CD4-positive, alpha-beta T cell treated with Interferon gamma for 1 hour (primary cell): ENCODE data around the gene BSDC1.
"Not testable (repeated sequence)": the region's sequence is repeated elsewhere in the genome, so short reads cannot be mapped to it uniquely, and the experiment has no call there.

Experiments
- DNase-seq: peaks from one replicate; pipeline ENCODE4 v3.0.0-alpha.2; 2020

The BSDC1 gene

GRCh38 chr1:32394141-32394889, at the start of gene BSDC1:
BSDC1 (minus strand) TSS chr1:32394441; CDS start chr1:32394414, 27 bp downstream.
- DNase-seq: peak; percentile 98

DNA sequence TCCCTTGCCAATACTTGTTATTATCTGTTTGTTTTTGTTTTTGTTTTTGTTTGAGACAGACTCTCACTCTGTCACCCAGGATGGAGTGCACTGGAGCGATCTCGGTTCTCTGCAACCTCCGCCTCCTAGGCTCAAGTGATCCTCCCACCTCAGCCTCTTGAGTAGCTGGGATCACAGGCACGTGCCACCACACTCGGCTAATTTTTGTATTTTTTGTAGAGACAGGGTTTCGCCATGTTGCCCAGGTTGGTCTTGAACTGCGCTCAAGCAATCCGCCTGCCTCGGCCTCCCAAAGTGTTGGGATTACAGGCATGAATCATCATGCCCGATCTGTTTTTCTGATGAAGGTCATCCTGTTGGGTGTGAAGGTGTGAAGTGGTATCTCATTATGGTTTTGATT, 47.2 kb upstream of the BSDC1 start:
- not testable (repeated sequence) for DNase-seq

GRCh38 chr1:32438777-32439176, 44.5 kb upstream of the BSDC1 start:
- DNase-seq: not testable (repeated sequence)

DNA sequence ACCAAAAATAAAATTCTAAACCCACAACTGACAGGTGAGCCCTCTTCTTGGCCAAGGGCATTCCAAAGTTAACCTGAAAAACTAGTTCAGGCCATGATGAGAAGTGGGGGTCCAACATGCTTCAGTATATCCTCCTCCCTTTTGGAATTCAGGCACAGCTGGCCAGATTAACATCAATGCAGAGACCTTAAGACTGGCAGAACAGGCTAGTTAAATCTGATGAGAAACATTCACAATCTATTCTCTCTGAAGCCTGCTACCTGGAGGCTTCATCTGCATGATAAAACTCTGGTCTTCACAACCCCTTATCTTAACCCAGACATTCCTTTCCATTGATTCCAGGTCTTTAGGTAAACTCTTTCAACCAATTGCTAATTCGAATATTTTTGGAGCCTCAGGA, 43.9 kb upstream of the BSDC1 start:
- no peak for DNase-seq

DNA sequence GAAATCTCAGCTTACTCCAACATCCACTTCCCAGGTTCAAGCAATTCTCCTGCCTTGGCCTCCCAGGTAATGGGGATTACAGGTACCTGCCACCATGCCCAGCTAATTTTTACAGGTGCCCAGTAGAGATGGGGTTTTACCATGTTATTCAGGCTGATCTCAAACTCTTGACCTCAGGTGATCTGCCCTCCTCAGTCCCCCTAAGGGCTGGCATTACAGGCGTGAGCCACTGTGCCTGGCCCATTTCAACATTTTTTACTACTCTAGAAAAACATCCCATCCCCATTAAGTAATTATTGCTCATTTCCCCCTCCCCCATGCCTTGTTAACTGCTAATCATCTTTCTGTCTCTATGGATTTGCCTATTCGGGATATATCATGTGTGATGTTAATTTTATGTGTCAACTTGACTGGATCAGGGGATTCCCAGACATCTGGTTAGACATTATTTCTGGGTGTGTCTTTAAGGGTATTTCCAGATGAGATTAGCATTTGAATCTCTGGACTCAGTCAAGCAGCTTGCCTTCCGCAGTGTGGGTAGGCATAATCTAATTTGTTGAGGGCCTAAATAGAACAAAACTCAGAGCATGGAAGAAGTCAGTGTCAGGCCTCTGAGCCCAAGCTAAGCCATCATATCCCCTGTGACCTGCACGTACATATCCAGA, 37.6 kb upstream of the BSDC1 start:
- DNase-seq: no peak

DNA sequence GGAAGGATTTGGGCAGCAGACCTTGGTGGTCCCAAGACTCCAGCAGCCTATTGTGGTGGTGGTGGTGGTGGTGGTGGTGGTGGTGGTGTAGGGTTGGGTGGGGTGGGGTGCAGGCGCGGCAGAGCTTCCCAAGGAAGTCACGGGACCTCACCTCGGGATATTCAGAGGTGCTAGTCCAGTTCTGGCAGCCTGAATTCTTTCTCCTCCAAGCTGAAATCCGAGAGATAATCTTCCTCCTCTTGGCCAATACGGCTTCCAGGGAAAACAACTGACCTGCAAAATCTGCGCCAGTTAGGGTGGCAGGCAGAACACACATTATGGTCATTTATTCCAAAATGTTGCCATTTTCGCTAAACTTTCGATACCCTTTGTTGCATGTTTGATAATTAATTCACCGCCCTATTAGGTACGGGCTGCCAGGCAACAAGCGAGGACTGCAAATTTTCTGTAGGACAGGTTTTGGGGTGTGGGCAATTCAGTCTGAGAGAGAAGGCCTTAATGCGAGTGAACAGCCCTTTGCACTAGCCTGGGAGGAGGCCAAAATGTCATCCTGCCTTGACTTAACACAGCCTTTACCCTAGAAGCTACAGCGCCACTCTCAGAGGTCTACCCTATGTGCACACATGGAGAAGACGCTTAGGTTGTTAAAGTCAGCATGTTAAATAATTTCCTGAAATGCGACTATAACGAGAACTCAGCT, 33.2 kb upstream of the BSDC1 start:
- no peak for DNase-seq

GRCh38 chr1:32426489-32427255, 32.4 kb upstream of the BSDC1 start:
- DNase-seq: no peak

- DNase-seq: no peak
Measured at GRCh38 chr1:32421775-32422174, 27.5 kb upstream of the BSDC1 start.

- no peak for DNase-seq
Measured at GRCh38 chr1:32414186-32414886, 20.1 kb upstream of the BSDC1 start.

DNA sequence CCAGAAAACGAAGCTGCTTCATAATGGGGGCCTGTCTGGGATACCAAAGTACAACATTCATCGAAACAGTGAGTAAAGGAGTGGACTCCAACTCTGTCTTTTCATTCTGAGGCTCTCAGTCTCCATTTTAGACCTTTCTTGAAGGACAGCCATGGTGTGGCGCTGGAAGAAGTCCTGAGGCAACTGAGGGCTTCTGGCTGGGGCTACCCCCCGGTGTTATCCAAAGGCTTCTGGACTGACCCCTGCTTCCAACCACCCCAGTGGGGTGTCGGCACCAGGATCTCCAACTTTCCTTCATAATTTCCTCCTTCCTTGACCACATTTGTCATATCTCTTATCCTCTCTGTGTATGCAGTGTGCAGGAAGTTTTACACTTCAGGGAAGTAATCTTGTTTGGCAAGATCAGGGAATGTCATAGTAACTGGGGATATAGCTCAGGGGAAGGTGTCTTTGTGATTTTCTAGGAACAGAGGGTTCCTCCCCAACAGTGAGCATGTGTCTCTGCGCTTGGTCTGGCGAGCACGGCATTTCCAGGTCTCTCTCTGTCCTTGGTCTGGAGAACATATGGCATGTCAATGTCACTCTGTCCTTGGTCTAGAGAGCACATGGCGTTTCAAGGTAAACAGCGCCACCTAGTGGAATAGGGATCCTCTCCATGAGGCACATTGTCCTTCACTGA, 19.4 kb upstream of the BSDC1 start:
- peak; percentile 64 for DNase-seq

DNA sequence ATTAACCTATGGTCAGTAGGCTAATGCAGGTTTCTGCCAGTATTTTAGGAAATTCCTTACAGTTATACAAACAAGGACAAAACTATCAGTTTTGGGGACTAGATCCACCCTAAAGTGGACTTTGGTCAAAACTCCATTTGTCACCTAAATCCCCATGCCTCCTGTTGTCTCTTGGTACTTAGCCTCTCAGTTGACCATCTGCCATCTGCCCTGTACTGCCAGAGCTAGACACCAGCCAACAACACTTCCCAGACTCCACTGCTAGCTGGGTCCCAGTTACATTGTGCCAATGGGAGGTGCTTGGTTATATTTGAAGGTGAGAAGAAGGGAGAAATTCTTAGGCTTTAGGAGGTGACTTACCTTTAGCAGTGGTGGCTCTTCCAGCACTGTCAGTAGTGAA, 17.0 kb upstream of the BSDC1 start:
- no peak for DNase-seq

DNA sequence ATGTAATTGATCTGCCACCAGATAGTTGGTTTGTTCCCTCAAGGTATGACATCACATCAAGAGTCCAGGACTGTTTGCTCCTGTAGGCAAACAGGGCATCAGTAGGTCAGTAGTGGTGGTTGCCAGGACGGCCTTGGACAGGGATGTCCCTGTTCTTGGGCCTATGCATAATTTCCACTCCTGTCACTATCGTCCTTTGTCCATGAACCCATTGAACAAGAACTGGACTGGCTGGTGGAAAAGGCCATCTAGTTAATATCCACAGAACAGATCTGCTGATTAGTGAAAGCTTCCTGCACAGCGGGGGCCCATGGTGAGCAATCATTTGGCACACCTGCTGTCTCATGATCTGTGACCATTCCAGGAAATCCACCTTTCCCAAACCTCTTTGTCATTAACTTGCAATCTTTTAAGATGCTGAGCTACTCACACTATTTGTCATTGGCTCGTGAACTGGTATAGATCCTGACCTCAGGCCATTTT, 12.4 kb upstream of the BSDC1 start:
- DNase-seq: no peak

DNA sequence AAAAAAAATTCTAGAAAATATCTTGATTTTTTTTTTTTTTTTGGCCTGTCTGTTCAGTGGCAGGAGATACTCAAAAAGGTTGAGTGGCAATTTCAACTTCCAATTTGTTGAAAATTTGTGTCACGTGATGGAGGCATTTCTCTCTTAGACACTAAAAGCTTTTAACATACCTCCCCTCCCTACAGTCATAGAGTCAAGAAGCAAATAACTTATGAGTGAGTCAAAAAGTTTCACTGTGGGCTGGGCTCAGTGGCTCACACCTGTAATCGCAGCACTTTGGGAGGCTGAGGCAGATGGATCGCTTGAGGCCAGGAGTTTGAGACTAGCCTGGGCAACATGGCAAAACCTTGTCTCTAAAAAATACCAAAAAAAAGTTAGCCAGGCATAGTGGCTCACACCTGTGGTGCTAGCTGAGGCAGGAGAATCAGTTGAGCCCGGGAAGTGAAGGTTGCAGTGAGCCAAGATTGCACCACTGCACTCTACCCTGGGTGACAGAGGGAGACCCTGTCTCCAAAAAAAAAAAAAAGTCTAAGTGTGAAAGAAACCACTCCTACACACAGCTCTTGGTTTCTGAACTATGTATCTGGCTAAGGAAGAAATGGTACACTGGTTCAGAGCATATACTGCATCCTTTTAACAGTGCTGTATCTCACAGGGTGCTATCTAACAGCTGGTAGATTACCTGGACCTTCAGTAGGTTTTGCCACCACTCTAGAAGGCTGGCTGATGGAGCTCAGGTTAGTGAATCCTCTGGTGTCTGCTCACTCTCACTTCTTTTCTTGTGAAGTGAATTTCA, 11.6 kb upstream of the BSDC1 start:
- no peak for DNase-seq

DNA sequence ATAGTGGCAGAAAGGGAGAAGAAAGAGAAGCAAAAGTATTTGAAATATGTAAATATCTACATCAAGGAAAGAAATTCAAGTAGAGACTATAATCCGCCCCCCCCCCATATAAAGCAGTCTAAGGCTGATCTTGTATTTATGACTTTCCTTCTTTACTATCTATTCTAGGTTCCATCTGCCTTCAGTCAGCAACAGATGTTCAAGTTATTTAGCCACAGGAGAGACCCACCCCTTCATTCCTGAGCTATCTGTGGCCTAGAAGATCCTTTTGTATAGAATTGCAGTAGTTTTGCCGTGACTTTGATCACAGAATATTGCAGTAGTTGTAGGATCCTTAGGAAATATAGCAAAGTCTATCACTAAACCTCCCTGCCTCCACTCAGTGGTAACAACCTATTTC, 10.7 kb upstream of the BSDC1 start:
- DNase-seq: no peak

- peak; percentile 32 for DNase-seq
Measured at GRCh38 chr1:32400876-32401631, 6.8 kb upstream of the BSDC1 start.

DNA sequence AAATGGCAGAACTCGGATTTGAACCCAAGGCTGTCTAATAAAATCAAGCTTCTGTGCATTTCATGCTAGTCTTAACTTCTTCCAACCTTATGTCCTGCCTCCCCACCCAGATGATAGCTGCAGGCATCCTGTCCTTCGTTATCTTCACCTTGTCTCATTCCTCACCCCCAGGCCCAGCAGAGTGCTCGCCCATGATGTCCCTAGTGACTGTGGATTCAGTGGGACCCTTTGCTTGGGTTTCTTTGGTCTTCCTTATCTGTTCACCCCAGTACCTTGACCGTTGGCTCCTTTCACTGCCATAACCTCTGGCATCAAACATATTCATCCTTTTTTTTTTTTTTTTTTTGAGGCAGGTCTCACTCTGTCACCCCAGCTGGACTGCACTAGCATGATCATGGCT, 5.6 kb upstream of the BSDC1 start:
- DNase-seq: no peak

GRCh38 chr1:32398401-32398800, 4.2 kb upstream of the BSDC1 start:
- no peak for DNase-seq

DNA sequence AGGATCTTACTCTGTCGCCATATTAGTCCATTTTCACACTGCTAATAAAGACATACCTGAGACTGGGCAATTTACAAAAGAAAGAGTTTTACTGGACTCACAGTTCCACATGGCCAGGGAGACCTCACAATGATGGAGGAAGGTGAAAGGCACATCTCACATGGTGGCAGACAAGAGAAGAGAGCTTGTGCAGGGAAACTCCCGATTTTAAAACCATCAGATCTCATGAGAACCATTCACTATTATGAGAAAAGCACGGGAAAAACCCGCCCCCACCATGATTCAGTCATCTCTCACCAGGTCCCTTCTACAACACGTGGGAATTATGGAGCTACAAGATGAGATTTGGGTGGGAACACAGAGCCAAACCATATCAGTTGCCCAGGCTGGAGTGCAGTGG, 2.3 kb upstream of the BSDC1 start:
- DNase-seq: not testable (repeated sequence)

DNA sequence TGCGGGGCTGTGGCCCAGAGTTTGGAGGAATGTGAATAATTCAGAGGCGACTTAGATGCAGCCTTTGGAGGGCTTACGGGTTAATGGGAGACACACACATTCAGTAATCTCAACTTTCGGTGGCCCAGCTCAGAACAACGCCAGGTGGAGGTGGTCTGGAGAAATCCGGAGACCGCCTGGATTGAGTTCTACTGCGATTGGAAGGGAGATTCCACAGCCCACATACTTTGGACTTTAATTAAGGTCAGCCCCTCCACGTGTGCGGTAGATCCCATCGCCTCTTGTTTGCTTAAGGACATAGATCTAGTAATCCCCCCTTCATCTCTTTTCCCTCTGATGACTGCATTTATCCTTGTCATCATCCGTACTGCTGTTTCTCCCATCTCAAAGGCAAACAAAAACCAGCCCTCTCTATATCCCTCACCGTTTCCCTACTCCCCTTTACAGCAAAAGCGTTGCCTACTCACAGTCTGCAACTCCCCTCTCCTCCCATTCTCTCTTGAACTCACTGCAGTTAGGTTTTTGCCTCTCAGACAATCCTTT, 720 bp upstream of the BSDC1 start:
- DNase-seq: no peak

GRCh38 chr1:32393832-32394140, 455 bp downstream of the BSDC1 start:
- DNase-seq: peak; percentile 37
